Ovary (tissue), 9 donors: ENCODE results near the gene YWHAQ. TPM values are rescaled to one million over a fixed set of nuclear protein-coding genes. Genes with fewer than 3 reads are reported as not detected.
"Not testable (repeated sequence)": the region's sequence is repeated elsewhere in the genome, so short reads cannot be mapped to it uniquely, and the experiment has no call there.

ENCODE experiments used
- DNase-seq, 5 donors: peaks; one replicate each; pipeline ENCODE4 v3.0.0-alpha.2; 2019 to 2020
- H3K27ac ChIP-seq, 2 donors: fragments of 200-600 bp; one replicate each; pipeline versions ENCODE4 v1.5.1 to v1.8.0; 2019 to 2022
- H3K27me3 ChIP-seq: fragments of 200-600 bp; one replicate; pipeline ENCODE4 v1.8.0; 2022
- H3K36me3 ChIP-seq: fragments of 200-600 bp; sonication (generic); one replicate; pipeline ENCODE4 v1.5.1; 2019
- H3K4me1 ChIP-seq: one replicate; pipeline ENCODE4 v1.8.1; 2013; ENCODE audit warnings: mild to moderate bottlenecking, moderate library complexity; ENCODE audit not compliant: insufficient read depth
- H3K4me3 ChIP-seq: fragments of 200-600 bp; sonication (generic); one replicate; pipeline ENCODE4 v1.5.1; 2017
- H3K9me3 ChIP-seq, 2 donors: fragments of 200-600 bp in 1 of 2; sonication (generic) in 1 of 2; one replicate each; pipeline versions ENCODE4 v1.5.1 to v1.8.1; 2013 to 2019; ENCODE audit warnings: mild to moderate bottlenecking in 1 of 2, moderate library complexity in 1 of 2
- EP300 ChIP-seq: sonication (generic); formaldehyde crosslinking; IDR thresholded peaks from one replicate; pipeline ENCODE4 v1.6.1; 2017; ENCODE audit warnings: antibody characterized with exemption
- POLR2A ChIP-seq: fragments of 450-650 bp; IDR thresholded peaks from one replicate; pipeline ENCODE4 v1.6.1; 2017; ENCODE audit warnings: antibody characterized with exemption, mild to moderate bottlenecking, moderate library complexity
- WGBS, 3 donors: extraction: QIAGEN DNeasy Blood & Tissue Kit in 1 of 3; methylation state at CpG; one replicate each; pipeline versions ENCODE4 v1.1.5 to v1.1.7; 2013 to 2017; 5-methylcytosine and 5-hydroxymethylcytosine counted together
- intact Hi-C, 4 donors: fragments of 100-400 bp; cut with DNase I; formaldehyde crosslinking; loops; one replicate each; pipeline versions ENCODE4 v1.11.0 to v1.15.1; 2022 to 2023
- polyA plus RNA-seq, 2 donors: library from polyadenylated mRNA; stranded (reverse); fragments of 200-250 nt in 1 of 2; fragments of 350-450 nt in 1 of 2; fragmentation: Illumina TruSeq in 1 of 2; extraction: RNeasy Lipid Tissue Mini Kit (QIAGEN cat#74804) in 1 of 2; gene quantifications; one replicate each; pipeline ENCODE4 v1.2.3, GENCODE V29; 2013 to 2014
- total RNA-seq, 7 donors: library from RNA; depleted of rRNA in 2 of 7; stranded (reverse); fragments of >200 nt in 2 of 7; fragmentation: NEBNext Ultra II Directional in 3 of 7; extraction: Animal tissue kit (Norgen Biotek cat#: 25700) in 3 of 7; gene quantifications; one replicate each; pipeline versions ENCODE4 v1.1.0 to v1.2.4, GENCODE V29; 2016 to 2023
- TF ChIP-seq, protein P1 (sequence below), 3 donors: fragments of 450-650 bp in 2 of 3; fragments of 200-600 bp in 1 of 3; IDR thresholded peaks; one replicate each; pipeline versions ENCODE4 v1.5.1 to v1.8.0; 2016 to 2022; ENCODE audit warnings: antibody characterized with exemption in 3 of 3, mild to moderate bottlenecking in 1 of 3
- donor health status: DM: no; HTN: no; CAD: no; lungs with moderate emphysema.
- donor health status: DM: no; HTN: no; CAD: no.
- donor health status: Bipolar disorder and iron deficiency.
- donor health status: DM: yes; HTN: yes; CAD: no.
- donor health status: DM: no; HTN: no; CAD: no.
- donor health status: DM: yes; HTN: yes; CAD: no.

YWHAQ gene
- total and polyA plus RNA-seq, 9 donors: 156 to 386 (median 241) TPM

DNA sequence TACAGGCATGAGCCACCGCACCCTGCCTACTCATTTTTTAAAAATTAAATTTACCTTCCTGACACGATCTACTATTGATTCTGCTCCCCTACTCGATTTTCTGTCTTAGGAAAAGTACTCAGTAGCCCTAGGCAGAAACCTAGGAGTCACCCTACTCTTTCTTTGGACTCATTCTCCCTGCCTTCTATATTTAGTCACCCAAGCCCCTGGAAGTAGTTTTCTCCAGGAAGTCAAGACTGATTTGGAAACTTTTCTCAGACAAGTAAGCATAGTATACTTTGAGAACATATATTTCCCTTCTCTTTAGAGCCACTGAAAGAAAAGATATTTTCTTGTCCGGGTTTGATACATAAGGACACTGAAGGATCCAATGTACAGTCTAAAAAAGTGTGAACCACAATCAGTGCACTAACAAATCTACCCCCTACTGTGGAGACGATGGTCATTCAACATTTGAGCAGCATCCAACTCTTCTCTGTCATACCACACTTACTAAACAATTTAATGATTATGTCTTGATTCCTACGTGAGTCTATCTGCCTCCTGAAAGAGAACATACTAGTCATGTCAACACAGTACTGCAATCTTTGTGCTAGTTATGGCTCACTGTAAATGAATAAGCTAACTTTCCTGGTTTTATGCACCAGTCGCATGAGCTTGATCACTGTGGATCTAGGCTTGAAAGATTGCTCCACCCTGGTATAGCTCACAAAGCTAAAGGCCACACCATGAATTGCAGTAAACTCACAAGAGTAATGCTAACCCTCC lies 19.8 kb downstream of the YWHAQ start:
- DNase-seq: no peak
- 89 to 91% (median 90%) methylated on average over 7 of the region's 7 CpGs for WGBS, 3 donors
- intact Hi-C loops: no loop called here
- Histone ChIP-seq H3K4me3 (no peak overlapping the region), H3K36me3 (no peaks in the 10 kb centered on the region), H3K4me1 (peaks cover 22% of the 10 kb centered on the region), H3K9me3 (no peaks in the 10 kb centered on the region), H3K27me3 (no peaks in the 10 kb centered on the region), H3K27ac (no peak overlapping the region)
- TF ChIP-seq POLR2A: no peak
- TF ChIP-seq, protein P1, sequence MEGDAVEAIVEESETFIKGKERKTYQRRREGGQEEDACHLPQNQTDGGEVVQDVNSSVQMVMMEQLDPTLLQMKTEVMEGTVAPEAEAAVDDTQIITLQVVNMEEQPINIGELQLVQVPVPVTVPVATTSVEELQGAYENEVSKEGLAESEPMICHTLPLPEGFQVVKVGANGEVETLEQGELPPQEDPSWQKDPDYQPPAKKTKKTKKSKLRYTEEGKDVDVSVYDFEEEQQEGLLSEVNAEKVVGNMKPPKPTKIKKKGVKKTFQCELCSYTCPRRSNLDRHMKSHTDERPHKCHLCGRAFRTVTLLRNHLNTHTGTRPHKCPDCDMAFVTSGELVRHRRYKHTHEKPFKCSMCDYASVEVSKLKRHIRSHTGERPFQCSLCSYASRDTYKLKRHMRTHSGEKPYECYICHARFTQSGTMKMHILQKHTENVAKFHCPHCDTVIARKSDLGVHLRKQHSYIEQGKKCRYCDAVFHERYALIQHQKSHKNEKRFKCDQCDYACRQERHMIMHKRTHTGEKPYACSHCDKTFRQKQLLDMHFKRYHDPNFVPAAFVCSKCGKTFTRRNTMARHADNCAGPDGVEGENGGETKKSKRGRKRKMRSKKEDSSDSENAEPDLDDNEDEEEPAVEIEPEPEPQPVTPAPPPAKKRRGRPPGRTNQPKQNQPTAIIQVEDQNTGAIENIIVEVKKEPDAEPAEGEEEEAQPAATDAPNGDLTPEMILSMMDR (IDR thresholded peaks at IDR 0.05): no peak
- no peak for TF ChIP-seq EP300

DNA sequence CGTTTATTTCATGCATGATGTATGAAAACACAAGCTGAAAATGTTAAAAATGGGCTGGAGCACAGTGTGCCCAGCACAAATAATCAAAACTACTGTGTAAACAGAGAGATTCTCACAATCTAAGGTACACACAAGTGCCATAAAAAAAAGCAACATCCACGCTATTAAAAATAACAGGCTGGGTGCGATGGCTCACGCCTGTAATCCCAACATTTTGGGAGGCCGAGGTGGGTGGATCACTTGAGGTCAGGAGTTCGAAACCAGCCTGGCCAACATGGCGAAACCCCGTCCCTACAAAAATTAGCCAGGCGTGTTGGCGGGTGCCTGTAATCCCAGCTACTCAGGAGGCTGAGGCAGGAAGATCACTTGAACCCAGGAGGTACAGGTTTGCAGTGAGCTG lies 22.3 kb downstream of the YWHAQ start:
- H3K36me3 ChIP-seq, DNase-seq, H3K9me3 ChIP-seq, intact Hi-C loops, H3K27me3 ChIP-seq: not testable (repeated sequence)
- Histone ChIP-seq H3K4me3 (peak overlapping the region; percentile 27), H3K27ac (peak overlapping the region; percentile 31 to 37), H3K4me1 (peaks cover 14% of the 10 kb centered on the region)
- 56 to 64% (median 61%) methylated on average over 10 of the region's 10 CpGs for WGBS, 3 donors

DNA sequence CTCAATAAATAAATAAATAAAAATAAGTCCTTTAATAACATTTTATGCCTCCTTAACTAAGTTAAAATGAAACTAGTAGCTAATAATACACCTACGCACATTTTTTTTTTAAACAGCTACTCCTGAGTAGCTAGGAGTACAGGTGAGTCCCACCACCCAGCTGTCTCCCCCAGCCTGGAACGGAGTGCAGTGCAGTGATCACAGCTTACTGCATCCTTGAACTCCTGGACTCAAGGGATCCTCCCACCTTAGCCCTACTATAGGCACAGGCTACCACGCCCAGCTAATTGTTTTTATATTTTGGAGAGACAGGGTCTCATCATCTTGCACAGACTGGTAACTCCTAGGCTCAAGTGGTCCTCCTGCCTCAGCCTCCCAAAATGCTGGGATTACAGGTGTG lies 28.4 kb downstream of the YWHAQ start:
- no peak for TF ChIP-seq POLR2A
- no peak for TF ChIP-seq EP300
- TF ChIP-seq, protein P1 (IDR thresholded peaks at IDR 0.05): no peak
- WGBS, 3 donors: 86 to 91% (median 88%) methylated on average over 3 of the region's 3 CpGs
- Histone ChIP-seq H3K9me3 (no peaks in the 10 kb centered on the region), H3K36me3 (no peaks in the 10 kb centered on the region), H3K27me3 (no peaks in the 10 kb centered on the region), H3K4me3 (no peak overlapping the region), H3K4me1 (peaks cover 1% of the 10 kb centered on the region), H3K27ac (no peak overlapping the region)
- no peak for DNase-seq
- intact Hi-C loops: no loop called here

DNA sequence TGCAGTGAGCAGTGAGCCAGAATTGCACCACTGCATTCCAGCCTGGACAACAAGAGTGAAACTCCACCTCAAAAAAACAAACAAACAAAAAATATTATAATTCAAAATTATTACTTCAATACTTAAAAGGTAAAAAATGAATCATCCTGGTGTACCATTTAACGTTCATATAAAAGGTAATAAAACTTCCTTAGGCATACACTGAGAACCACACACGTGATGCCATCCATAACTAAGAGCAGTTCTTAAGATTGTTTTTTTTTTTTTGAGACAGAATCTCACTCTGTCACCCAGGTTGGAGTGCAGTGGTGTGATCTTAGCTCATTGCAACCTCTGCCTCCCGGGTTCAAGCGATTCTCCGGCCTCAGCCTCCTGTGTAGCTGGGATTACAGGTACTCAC lies 29.4 kb downstream of the YWHAQ start:
- no peak for DNase-seq
- TF ChIP-seq EP300: no peak
- no peak for TF ChIP-seq POLR2A
- TF ChIP-seq, protein P1 (IDR thresholded peaks at IDR 0.05): no peak
- H3K36me3 ChIP-seq: no peaks in the 10 kb centered on the region
- no peak overlapping the region for H3K27ac ChIP-seq
- no peak overlapping the region for H3K4me3 ChIP-seq
- WGBS, 3 donors: 93 to 95% (median 95%) methylated on average over 5 of the region's 5 CpGs
- H3K4me1 ChIP-seq: no peaks in the 10 kb centered on the region
- H3K9me3 ChIP-seq: no peaks in the 10 kb centered on the region
- no peaks in the 10 kb centered on the region for H3K27me3 ChIP-seq
- intact Hi-C loops: no loop called here

DNA sequence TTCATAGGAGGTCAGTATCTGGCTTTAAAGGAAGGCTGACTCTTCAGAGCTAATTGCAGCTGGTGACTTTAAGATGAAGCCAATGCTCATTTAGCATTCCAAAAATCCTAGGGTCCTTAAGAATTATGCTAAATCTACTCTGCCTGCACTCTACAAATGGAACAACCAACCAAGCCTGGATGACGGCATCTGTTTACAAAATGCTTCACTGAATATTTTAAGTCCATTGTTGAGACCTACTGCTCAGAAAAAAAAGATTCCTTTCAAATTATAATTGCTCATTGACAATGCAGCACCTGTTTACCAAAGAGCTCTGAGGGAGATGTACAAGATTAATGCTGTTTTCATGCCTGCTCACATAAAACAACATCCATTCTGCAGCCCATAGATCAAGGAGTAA lies 31.4 kb downstream of the YWHAQ start:
- H3K27ac ChIP-seq: no peak overlapping the region
- TF ChIP-seq EP300 (no peak), POLR2A (no peak)
- TF ChIP-seq, protein P1 (IDR thresholded peaks at IDR 0.05): no peak
- no peaks in the 10 kb centered on the region for H3K36me3 ChIP-seq
- DNase-seq: no peak
- H3K4me1 ChIP-seq: peaks cover 6% of the 10 kb centered on the region
- 97 to 100% (median 97%) methylated on average over 1 of the region's 1 CpG for WGBS, 3 donors
- no peaks in the 10 kb centered on the region for H3K9me3 ChIP-seq
- H3K27me3 ChIP-seq: no peaks in the 10 kb centered on the region
- no peak overlapping the region for H3K4me3 ChIP-seq
- intact Hi-C loops: no loop called here
